Nephron progenitor cell (in vitro differentiated cells): ENCODE measurements around the gene GPR183.

Experiments
- DNase-seq: peaks from one replicate; pipeline ENCODE4 v3.0.0; 2021
- H3K27ac Mint-ChIP-seq: 2 replicates; pipeline ENCODE4 v1.8.0; 2021; ENCODE audit warnings: mild to moderate bottlenecking, moderate library complexity, mixed read lengths
- H3K27me3 Mint-ChIP-seq: 2 replicates; pipeline ENCODE4 v1.8.0; 2021; ENCODE audit warnings: mild to moderate bottlenecking, low read depth, mixed read lengths; ENCODE audit not compliant: poor library complexity
- H3K36me3 Mint-ChIP-seq: 2 replicates; pipeline ENCODE4 v1.8.0; 2021; ENCODE audit warnings: low read depth, mixed read lengths
- H3K4me1 Mint-ChIP-seq: 2 replicates; pipeline ENCODE4 v1.8.0; 2021; ENCODE audit warnings: mixed read lengths
- H3K4me3 Mint-ChIP-seq: 2 replicates; pipeline ENCODE4 v1.8.0; 2021; ENCODE audit warnings: mild to moderate bottlenecking, moderate library complexity, mixed read lengths
- H3K9me3 Mint-ChIP-seq: 2 replicates; pipeline ENCODE4 v1.8.0; 2021; ENCODE audit warnings: mild to moderate bottlenecking, moderate library complexity, mixed read lengths
- TF ChIP-seq, protein P1 (sequence below): fragments of 200-600 bp; sonication (generic); IDR thresholded peaks from 2 replicates; pipeline ENCODE4 v1.5.0; 2021; ENCODE audit warnings: antibody characterized with exemption

GPR183 gene

GRCh38 chr13:99257291-99257690, 49.9 kb downstream of the GPR183 start:
- Mint-ChIP-seq H3K4me3 (no peak overlapping the region), H3K4me1 (peaks cover 9% of the 10 kb centered on the region), H3K27ac (peak overlapping the region; percentile 51), H3K9me3 (no peaks in the 10 kb centered on the region), H3K27me3 (no peaks in the 10 kb centered on the region), H3K36me3 (peaks cover 14% of the 10 kb centered on the region)
- TF ChIP-seq, protein P1, sequence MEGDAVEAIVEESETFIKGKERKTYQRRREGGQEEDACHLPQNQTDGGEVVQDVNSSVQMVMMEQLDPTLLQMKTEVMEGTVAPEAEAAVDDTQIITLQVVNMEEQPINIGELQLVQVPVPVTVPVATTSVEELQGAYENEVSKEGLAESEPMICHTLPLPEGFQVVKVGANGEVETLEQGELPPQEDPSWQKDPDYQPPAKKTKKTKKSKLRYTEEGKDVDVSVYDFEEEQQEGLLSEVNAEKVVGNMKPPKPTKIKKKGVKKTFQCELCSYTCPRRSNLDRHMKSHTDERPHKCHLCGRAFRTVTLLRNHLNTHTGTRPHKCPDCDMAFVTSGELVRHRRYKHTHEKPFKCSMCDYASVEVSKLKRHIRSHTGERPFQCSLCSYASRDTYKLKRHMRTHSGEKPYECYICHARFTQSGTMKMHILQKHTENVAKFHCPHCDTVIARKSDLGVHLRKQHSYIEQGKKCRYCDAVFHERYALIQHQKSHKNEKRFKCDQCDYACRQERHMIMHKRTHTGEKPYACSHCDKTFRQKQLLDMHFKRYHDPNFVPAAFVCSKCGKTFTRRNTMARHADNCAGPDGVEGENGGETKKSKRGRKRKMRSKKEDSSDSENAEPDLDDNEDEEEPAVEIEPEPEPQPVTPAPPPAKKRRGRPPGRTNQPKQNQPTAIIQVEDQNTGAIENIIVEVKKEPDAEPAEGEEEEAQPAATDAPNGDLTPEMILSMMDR = no peak
- DNase-seq = no peak

DNA sequence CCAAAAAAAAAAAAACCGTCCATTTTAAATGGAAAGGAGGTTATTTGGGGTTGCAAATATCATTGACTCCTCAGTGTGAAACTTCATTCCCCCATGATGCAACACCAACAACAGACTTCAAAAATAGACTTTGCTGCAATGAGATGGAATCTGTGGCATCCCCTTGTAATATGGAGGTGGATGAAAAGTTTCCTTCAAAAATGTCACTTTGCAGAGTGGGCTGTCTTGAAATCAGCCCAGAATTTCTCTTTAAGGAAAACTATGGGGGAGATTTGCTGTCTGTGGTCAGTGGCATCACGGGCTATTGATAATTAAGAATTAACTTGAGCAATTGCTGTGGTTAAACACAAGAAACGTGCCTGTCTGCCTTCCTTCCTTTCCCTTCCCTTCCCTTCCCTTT, 50.5 kb downstream of the GPR183 start:
- no peak overlapping the region for H3K27ac Mint-ChIP-seq
- H3K36me3 Mint-ChIP-seq = peaks cover 19% of the 10 kb centered on the region
- TF ChIP-seq, protein P1 = no peak
- no peak overlapping the region for H3K4me3 Mint-ChIP-seq
- H3K9me3 Mint-ChIP-seq = no peaks in the 10 kb centered on the region
- H3K27me3 Mint-ChIP-seq = no peaks in the 10 kb centered on the region
- peaks cover 9% of the 10 kb centered on the region for H3K4me1 Mint-ChIP-seq
- DNase-seq = no peak

DNA sequence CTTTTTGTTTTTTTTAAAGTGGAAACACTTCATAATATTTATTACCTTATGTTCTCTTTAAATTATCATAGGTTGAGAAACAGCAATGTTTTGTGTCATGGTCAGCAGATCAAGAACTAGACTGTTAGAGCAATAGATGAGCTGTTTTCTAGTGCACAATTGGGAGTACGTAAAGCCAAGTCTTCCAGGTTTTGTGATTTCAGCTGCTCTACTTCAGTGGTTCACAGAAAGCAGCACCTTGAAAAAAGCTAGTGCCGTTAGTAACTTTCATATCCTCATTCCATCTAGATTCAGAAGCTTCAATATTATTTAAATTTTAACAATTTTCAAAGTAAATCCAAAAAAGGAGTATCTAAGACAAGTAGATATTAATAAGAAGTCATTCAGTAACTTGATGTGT, 50.9 kb downstream of the GPR183 start:
- H3K27me3 Mint-ChIP-seq = no peaks in the 10 kb centered on the region
- no peak overlapping the region for H3K4me3 Mint-ChIP-seq
- H3K9me3 Mint-ChIP-seq = no peaks in the 10 kb centered on the region
- TF ChIP-seq, protein P1 = no peak
- H3K36me3 Mint-ChIP-seq = peaks cover 21% of the 10 kb centered on the region
- H3K4me1 Mint-ChIP-seq = peaks cover 9% of the 10 kb centered on the region
- no peak overlapping the region for H3K27ac Mint-ChIP-seq
- DNase-seq = no peak

GRCh38 chr13:99255271-99255670, 51.9 kb downstream of the GPR183 start:
- H3K27me3 Mint-ChIP-seq = no peaks in the 10 kb centered on the region
- H3K27ac Mint-ChIP-seq = peak overlapping the region; percentile 72
- peaks cover 9% of the 10 kb centered on the region for H3K4me1 Mint-ChIP-seq
- peaks cover 30% of the 10 kb centered on the region for H3K36me3 Mint-ChIP-seq
- no peak for DNase-seq
- TF ChIP-seq, protein P1 = no peak
- no peak overlapping the region for H3K4me3 Mint-ChIP-seq
- H3K9me3 Mint-ChIP-seq = no peaks in the 10 kb centered on the region

GRCh38 chr13:99254830-99255229, 52.4 kb downstream of the GPR183 start:
- TF ChIP-seq, protein P1 = no peak
- Mint-ChIP-seq H3K9me3 (no peaks in the 10 kb centered on the region), H3K27ac (peak overlapping the region; percentile 72), H3K4me3 (no peak overlapping the region), H3K4me1 (peaks cover 9% of the 10 kb centered on the region), H3K27me3 (no peaks in the 10 kb centered on the region), H3K36me3 (peaks cover 34% of the 10 kb centered on the region)
- DNase-seq = no peak

GRCh38 chr13:99251921-99252320, 55.3 kb downstream of the GPR183 start:
- Mint-ChIP-seq H3K4me3 (no peak overlapping the region), H3K27ac (no peak overlapping the region), H3K4me1 (peaks cover 9% of the 10 kb centered on the region)

More at GRCh38 chr13:99251921-99252320, 55.3 kb downstream of the GPR183 start:
- H3K27me3 Mint-ChIP-seq = no peaks in the 10 kb centered on the region
- no peak for DNase-seq
- TF ChIP-seq, protein P1 = no peak
- peaks cover 60% of the 10 kb centered on the region for H3K36me3 Mint-ChIP-seq
- peaks cover 4% of the 10 kb centered on the region for H3K9me3 Mint-ChIP-seq
